DMS53 (cell line): ENCODE results near the gene POLK.
A peak's percentile ranks its signal among the peaks of the same experiment; 100 is the strongest.
"Not testable (repeated sequence)": the region's sequence is repeated elsewhere in the genome, so short reads cannot be mapped to it uniquely, and the experiment has no call there.

Source experiments
- DNase-seq: peaks from one replicate; lab custom pipeline; 2025; lab: John Stamatoyannopoulos, UW

The POLK gene

GRCh38 chr5:75510836-75511434, 756 bp upstream of the POLK start:
- DNase-seq: peak; percentile 76

- DNase-seq: peak; percentile 40
Measured at GRCh38 chr5:75512383-75513074, 838 bp downstream of the POLK start.

- DNase-seq: no peak
Measured at GRCh38 chr5:75513841-75514240, 2.1 kb downstream of the POLK start.

- no peak for DNase-seq
Measured at GRCh38 chr5:75514323-75514722, 2.6 kb downstream of the POLK start.

GRCh38 chr5:75519761-75520160, 8.1 kb downstream of the POLK start:
- no peak for DNase-seq

- no peak for DNase-seq
Measured at GRCh38 chr5:75521195-75521594, 9.5 kb downstream of the POLK start.

GRCh38 chr5:75522025-75522424, 10.3 kb downstream of the POLK start:
- no peak for DNase-seq

- DNase-seq: no peak
Measured at GRCh38 chr5:75522542-75522941, 10.9 kb downstream of the POLK start.

GRCh38 chr5:75523275-75523674, 11.6 kb downstream of the POLK start:
- DNase-seq: peak; percentile 9

- no peak for DNase-seq
Measured at GRCh38 chr5:75524071-75524470, 12.4 kb downstream of the POLK start.

GRCh38 chr5:75524591-75524990, 12.9 kb downstream of the POLK start:
- no peak for DNase-seq

- DNase-seq: no peak
Measured at GRCh38 chr5:75525344-75525743, 13.7 kb downstream of the POLK start.

- no peak for DNase-seq
Measured at GRCh38 chr5:75526070-75526469, 14.4 kb downstream of the POLK start.

GRCh38 chr5:75529185-75529584, 17.5 kb downstream of the POLK start:
- no peak for DNase-seq

GRCh38 chr5:75532190-75532589, 20.5 kb downstream of the POLK start:
- DNase-seq: no peak

- DNase-seq: not testable (repeated sequence)
Measured at GRCh38 chr5:75533716-75534115, 22.0 kb downstream of the POLK start.

GRCh38 chr5:75534734-75535133, 23.0 kb downstream of the POLK start:
- DNase-seq: no peak

- DNase-seq: no peak
Measured at GRCh38 chr5:75536147-75536546, 24.5 kb downstream of the POLK start.

- peak; percentile 10 for DNase-seq
Measured at GRCh38 chr5:75536694-75537360, 25.1 kb downstream of the POLK start.

- DNase-seq: no peak
Measured at GRCh38 chr5:75538211-75538610, 26.5 kb downstream of the POLK start.

GRCh38 chr5:75545131-75545530, 33.4 kb downstream of the POLK start:
- no peak for DNase-seq

GRCh38 chr5:75546830-75547229, 35.1 kb downstream of the POLK start:
- no peak for DNase-seq

GRCh38 chr5:75547812-75548211, 36.1 kb downstream of the POLK start:
- DNase-seq: no peak
